GM21423 (cell line): Measurements from ENCODE around the gene FIBP.

Experiments
- ATAC-seq: cut with Tn5 transposase; IDR thresholded peaks from one replicate; pipeline ENCODE4 v1.9.1; 2021; ENCODE audit warnings: mild to moderate bottlenecking, moderate library complexity; ENCODE audit not compliant: unreplicated experiment

FIBP gene

GRCh38 chr11:65860278-65861164 is 27.8 kb downstream of the FIBP start, which contains the start of gene MUS81:
Gene MUS81 (plus strand): TSS chr11:65860433. CDS start chr11:65860754, 321 bp downstream.
- no peak for ATAC-seq

DNA sequence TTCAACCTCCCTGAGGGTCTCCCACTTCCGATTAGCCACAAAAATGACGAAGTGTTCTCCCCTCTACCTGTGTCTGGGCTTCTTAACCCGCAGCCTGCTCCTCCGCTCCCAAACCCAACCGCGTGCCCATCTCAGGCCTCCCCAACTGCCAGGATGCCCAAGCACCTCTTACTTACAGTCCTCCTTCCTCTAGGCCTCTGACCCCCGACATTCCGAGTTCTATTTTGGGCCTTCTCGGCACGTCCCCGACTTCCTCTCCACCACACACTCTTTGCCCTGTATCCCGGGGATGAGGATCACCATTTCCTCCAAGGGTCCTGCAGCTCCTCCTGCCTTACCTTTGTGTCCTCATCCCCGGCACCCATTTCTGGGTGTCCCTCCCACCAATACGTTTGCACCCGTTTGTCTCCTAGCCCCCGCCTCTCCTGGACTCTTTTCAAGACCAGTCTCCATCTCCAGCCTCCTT is 28.4 kb downstream of the FIBP start:
- no peak for ATAC-seq

DNA sequence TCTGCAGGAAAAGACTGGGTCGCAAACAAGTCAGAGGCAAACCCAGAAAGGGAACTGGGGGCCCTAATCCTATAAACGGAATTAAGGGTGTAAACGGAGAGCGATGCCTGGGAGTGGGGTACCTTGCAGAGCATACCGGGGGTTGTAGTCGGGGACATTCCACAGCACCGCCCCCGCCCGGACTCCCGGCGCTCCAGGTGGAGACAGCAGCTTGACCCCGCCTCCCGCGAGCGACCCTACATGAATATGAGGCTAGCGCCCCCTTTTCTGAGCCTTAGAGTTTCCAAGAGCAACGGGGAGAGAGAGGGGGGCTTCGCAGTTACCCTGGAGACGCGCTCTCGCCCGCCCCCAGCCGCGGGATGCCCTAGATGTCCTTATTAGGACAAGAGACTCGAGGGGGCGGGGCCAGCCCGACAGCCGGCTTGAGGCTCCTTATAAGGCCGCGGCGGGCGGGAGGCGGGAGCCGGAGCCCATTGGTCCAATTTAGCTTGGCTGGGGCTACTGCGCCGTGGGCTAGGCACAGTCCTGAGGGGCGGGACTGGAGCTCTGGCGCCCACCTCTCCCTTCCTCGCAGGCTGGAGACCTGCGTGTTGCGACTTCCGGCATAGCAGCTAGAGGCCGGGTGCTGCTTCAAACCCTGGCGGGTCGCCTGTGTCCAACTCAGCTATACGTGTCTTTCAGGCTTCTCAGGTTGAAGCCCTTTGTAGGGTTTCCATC is 29.0 kb downstream of the FIBP start:
- peak; percentile 53 for ATAC-seq

DNA sequence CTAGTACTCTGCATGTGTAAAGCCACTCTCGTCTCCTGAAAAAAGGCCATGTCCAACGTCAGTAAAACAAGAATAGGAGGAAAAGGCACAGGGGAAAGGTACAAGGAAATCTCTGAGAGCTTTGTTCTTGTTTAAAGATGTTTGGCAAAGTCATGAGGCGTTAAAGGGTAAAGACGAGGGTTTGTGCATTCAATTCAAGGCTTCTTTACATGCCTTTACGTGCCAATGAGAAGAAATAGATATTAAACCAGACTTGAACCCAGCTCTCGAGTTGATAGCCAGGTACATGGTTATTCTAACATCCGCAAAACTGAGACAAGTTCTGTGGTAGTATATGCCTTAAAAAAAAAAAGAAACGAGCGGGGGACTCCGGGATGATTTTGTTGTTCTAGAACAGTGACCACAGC is 29.6 kb downstream of the FIBP start:
- ATAC-seq = no peak

- peak; percentile 42 for ATAC-seq
Observed at GRCh38 chr11:65857853-65858680, 30.2 kb downstream of the FIBP start, which contains the start of gene CFL1. Gene CFL1 (minus strand): TSS chr11:65858180. CDS start chr11:65858099, 81 bp downstream.

GRCh38 chr11:65857500-65857852 is 30.8 kb downstream of the FIBP start:
- peak; percentile 1 for ATAC-seq

- peak; percentile 24 for ATAC-seq
Observed at GRCh38 chr11:65856689-65857499, 31.4 kb downstream of the FIBP start.

GRCh38 chr11:65855927-65856363 is 32.3 kb downstream of the FIBP start:
- no peak for ATAC-seq

DNA sequence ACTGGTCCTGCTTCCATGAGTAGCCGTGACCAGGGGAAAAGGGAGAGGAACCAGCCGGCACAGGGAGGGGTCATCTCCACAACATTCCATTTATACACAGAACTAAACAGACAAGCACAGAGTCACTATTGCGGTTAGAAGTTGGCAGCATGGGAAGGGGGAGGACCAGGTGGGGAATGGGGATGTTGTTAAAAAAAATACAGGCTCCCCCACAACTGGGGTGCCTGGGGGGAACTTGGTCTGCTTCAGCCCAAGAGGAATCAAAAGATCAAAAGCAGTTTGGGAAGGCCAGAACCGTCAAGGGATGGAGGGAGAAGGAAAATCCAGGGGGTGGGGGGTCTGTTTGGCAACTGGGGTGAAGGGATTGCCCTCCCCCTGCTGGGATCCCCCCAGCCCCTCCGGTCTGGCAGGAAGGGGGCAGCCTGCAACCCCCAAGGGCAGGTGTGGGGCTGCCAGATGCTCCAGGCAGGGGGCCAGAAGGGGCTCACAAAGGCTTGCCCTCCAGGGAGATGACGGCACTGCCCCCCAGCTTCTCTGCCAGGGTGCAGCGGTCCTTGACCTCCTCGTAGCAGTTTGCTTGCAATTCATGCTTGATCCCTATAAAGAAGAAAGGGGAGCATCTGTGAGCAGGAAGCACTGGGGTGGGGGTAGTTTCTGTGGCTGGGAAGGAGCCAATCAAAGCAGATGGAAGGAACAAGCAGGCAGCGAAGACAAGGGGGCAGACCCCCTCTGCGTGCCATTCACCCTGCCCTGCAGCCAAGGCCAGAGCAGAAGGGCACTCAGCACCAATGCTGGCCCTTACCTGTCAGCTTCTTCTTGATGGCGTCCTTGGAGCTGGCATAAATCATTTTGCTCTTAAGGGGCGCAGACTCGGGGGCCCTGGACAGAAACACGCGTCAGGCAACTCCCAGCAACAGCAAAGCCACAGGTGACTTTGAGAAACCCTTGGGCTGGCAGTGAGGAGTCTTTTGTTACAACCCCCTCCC is 33.1 kb downstream of the FIBP start:
- no peak for ATAC-seq

DNA sequence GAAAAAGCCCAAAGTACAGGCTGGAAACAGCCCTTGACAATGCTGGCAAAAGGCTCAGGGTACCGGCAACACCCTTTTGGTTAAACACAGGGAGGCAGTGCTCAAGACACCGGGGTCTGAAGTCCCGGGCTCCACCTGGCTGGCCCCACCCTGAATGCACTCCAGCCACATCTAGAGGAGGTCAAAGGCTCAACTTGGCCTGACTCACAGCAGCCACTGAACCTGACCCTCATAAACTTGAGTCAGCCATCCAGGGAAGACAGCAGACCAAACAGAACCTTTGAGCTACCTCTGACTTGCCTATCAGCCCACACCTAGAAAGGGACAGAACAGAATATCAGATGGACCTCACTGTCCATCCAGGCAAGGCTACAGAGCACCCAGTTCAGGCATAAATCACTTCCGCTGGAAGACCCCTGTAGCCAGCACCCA is 34.1 kb downstream of the FIBP start:
- ATAC-seq = no peak

- ATAC-seq = no peak
Observed at GRCh38 chr11:65853246-65853979, 34.9 kb downstream of the FIBP start.

DNA sequence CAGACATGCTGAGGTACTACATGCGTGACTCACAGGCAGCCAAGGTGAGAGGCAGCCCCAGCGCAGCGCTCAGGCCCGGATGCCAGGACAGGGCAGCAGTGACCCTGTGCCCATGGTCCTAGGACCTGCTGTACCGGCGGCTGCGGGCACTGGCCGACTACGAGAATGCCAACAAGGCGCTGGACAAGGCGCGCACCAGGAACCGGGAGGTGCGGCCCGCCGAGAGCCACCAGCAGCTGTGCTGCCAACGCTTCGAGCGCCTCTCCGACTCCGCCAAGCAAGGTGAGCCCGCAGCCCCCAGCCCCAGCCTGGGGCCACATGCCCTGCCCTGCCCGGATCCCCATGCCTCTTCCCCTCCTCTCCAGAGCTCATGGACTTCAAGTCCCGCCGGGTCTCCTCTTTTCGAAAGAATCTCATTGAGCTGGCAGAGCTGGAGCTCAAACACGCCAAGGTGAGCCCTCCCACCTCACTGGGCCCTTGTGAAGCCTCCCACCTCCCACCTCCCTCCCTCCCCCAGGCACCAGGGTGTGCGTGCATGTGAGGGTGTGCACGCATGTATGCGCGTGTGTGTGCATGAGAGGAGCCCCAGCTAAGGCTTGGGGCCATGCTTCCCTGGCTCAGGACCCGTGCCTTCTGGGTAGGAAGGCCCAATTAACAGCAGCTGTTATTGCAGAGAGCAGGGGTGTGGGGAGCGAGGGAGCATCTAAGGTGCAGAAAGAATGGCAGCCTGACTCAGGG is 35.6 kb downstream of the FIBP start:
- ATAC-seq = no peak

DNA sequence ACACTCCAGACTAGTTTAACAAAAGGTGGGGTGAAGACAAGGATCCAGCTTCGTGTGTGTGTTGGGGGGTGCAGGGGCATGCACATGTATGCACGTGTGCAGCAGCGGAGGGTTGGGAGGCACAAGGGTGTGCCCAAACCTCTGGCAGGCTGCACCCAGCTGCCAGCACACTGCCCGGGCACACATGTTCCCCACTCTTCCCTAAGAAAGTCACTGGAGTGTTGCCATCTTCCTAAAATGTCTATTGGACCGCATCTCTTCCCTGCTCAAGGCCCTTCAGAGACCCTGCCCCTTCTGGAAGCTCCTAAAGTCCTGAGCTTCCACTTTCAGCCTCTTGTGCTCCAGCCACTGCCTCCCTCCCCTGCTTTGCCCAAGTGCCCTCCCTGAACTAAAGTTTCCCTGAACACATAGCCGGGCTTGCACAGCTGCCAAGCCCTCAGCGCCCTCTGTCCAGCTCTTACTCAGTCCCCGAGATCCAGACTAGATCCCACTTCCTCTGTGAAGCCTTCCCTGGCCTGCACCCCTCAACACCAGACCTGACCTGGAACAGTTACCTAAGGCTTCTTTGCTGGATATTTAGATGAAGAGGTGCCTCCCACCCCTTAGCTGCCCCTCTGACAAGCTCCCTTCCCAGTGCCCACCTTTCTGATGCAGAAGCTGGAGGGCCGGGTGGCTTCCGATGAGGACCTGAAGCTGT is 36.3 kb downstream of the FIBP start:
- ATAC-seq = no peak

DNA sequence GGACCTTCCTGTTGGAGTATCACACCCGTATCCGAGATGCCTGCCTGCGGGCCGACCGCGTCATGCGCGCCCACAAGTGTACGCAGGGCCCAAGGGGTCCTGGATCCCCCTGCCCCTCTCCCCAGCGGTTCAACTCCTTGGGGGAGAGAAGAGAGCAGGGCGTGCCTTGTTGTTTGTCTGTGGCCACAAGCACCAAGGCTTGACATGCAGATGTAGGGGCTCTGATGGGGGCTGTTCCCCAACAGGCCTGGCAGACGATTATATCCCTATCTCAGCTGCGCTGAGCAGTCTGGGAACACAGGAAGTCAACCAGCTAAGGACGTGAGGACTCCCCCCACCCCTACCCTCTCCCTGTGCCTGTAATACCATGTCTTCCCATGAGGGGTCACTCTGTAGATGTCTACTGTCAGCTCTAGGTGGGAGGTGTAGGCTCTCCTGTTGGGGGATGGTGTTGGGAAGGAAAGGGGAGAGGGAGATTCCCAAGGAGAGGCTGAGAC is 37.1 kb downstream of the FIBP start:
- no peak for ATAC-seq

GRCh38 chr11:65850217-65851082 is 37.8 kb downstream of the FIBP start:
- no peak for ATAC-seq

DNA sequence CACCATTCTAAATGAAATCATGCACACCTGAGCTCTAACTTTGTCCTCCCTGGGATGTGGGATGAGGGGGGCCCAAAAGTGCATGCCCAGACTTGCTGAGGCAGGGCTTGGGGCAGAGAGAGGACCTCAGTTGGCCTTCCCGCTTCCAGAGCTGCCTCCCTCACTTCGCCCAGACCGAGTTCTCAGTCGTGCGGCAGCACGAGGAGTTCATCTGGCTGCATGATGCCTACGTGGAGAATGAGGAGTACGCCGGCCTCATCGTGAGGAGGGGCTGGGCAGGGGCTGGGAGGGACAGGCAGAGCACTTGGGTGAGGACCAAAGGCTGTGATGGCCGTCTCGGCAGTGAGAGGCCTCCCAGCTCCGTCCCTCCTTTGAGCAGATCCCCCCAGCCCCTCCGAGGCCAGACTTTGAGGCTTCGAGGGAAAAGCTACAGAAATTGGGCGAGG is 38.5 kb downstream of the FIBP start:
- ATAC-seq = no peak
